ENCODE measurements around the gene ROPN1B. TPM values are rescaled to one million over a fixed set of nuclear protein-coding genes. Genes with fewer than 3 reads are reported as not detected.

ROPN1B gene
- total and polyA plus RNA-seq, 4 donors: 1.3 to 3.6 (median 2.1) TPM

Small RNA genes within 50 kb of the gene (small RNA-seq; reads per million reads assigned to genes)
- gene AC092903.1 (ENCODE audit: low replicate concordance): not detected

Other genes with a start within 250 kb of the ROPN1B start
- 10 to 100 TPM; 63.6 to 79.0 TPM for gene SLC41A3, start 114.9 kb downstream of the ROPN1B start, total RNA-seq
- gene SLC41A3, start 114.9 kb downstream of the ROPN1B start, polyA plus RNA-seq (ENCODE audit: insufficient read length in 2 of 2): 10 to 100 TPM; 91.6 to 99.3 TPM
- 10 to 100 TPM; 19.9 to 24.6 TPM for gene ALDH1L1, start 211.4 kb downstream of the ROPN1B start, total RNA-seq
- 10 to 100 TPM; 67.4 to 75.2 TPM for gene ALDH1L1, start 211.4 kb downstream of the ROPN1B start, polyA plus RNA-seq (ENCODE audit: insufficient read length in 2 of 2)

Data from spinal cord (tissue), 4 donors.